MM.1S (cell line): ENCODE measurements around the gene PDE11A.
A peak's percentile ranks its signal among the peaks of the same experiment; 100 is the strongest.

Experiments
- DNase-seq: peaks from one replicate; pipeline ENCODE4 v3.0.0-alpha.2; 2015
- H2AFZ ChIP-seq: fragments of 300-600 bp; sonication (generic); 2 replicates; pipeline ENCODE4 v1.6.0; 2016; ENCODE audit warnings: antibody characterized with exemption, low read length
- H3F3A ChIP-seq: fragments of 300-600 bp; sonication (generic); 2 replicates; pipeline ENCODE4 v1.6.1; 2016; ENCODE audit warnings: mild to moderate bottlenecking, antibody characterized with exemption, low read length, moderate library complexity, mixed read lengths; ENCODE audit not compliant: insufficient read depth
- H3K27ac ChIP-seq: fragments of 300-600 bp; sonication (generic); 2 replicates; pipeline ENCODE4 v1.5.1; 2016; ENCODE audit warnings: mild to moderate bottlenecking, low read length
- H3K27me3 ChIP-seq: fragments of 300-600 bp; sonication (generic); replicated peaks from 2 replicates; pipeline ENCODE4 v1.6.0; 2016; ENCODE audit warnings: low read length; ENCODE audit not compliant: insufficient read depth
- H3K36me3 ChIP-seq: fragments of 300-600 bp; sonication (generic); replicated peaks from 2 replicates; pipeline ENCODE4 v1.6.1; 2016; ENCODE audit warnings: mild to moderate bottlenecking, low read length, mixed read lengths; ENCODE audit not compliant: insufficient read depth
- H3K4me1 ChIP-seq: fragments of 300-600 bp; sonication (generic); 2 replicates; pipeline ENCODE4 v1.6.1; 2016; ENCODE audit warnings: low read length, mixed read lengths
- H3K4me2 ChIP-seq: fragments of 300-600 bp; sonication (generic); 2 replicates; pipeline ENCODE4 v1.6.0; 2016; ENCODE audit warnings: low read depth, low read length
- H3K4me3 ChIP-seq: fragments of 300-600 bp; sonication (generic); 2 replicates; pipeline ENCODE4 v1.5.1; 2016; ENCODE audit warnings: low read length, mixed read lengths
- H3K79me2 ChIP-seq: fragments of 300-600 bp; sonication (generic); 2 replicates; pipeline ENCODE4 v1.6.1; 2016; ENCODE audit warnings: mixed run types, low read length, mixed read lengths
- H3K9ac ChIP-seq: fragments of 300-600 bp; sonication (generic); 2 replicates; pipeline ENCODE4 v1.6.1; 2016; ENCODE audit warnings: low read length, mixed read lengths
- H3K9me2 ChIP-seq: fragments of 300-600 bp; sonication (generic); replicated peaks from 2 replicates; pipeline ENCODE4 v1.6.1; 2016; ENCODE audit warnings: mild to moderate bottlenecking, low read length, mixed read lengths; ENCODE audit not compliant: insufficient read depth
- H3K9me3 ChIP-seq: fragments of 300-600 bp; sonication (generic); replicated peaks from 2 replicates; pipeline ENCODE4 v1.6.1; 2016; ENCODE audit warnings: mild to moderate bottlenecking, low read length, mixed read lengths; ENCODE audit not compliant: insufficient read depth
- H4K20me1 ChIP-seq: fragments of 300-600 bp; sonication (generic); 2 replicates; pipeline ENCODE4 v1.6.1; 2016; ENCODE audit warnings: mild to moderate bottlenecking, low read length, moderate library complexity, mixed read lengths; ENCODE audit not compliant: insufficient read depth
- EZH2 ChIP-seq: fragments of 300-600 bp; sonication (generic); optimal IDR thresholded peaks from 2 replicates; pipeline ENCODE3; 2017; ENCODE audit warnings: low read depth, mild to moderate bottlenecking, antibody characterized with exemption, low read length, mixed read lengths
- EZH2phosphoT487 ChIP-seq: fragments of 300-600 bp; sonication (generic); IDR thresholded peaks from 2 replicates; pipeline ENCODE4 v1.6.1; 2018; ENCODE audit warnings: antibody characterized with exemption, low read length
- TF ChIP-seq, protein P1 (sequence below): fragments of 300-600 bp; sonication (generic); IDR thresholded peaks from 2 replicates; pipeline ENCODE4 v1.5.1; 2016; ENCODE audit warnings: antibody characterized with exemption, low read length, mixed read lengths

Gene PDE11A

DNA sequence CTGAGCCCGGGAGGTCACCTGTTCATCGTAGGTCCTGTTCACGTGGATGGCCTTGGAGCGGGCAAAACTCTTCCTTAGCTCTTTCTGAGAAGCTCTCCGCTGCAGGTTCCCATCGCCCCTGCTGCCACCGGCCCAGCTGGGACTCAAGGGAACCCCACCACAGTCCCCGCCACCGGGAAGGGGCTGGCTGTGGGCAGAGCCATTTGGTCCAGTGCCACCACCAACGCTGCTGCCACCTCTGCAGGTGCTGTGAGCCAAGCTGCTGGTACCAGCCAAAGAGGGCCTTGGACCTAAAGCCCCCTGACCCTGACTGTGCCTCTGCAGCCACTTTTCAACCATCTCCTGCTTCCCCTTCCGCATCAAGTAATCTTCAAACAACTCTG, 586 bp downstream of the PDE11A start:
- Histone ChIP-seq H2AFZ (0 out of 2 replicates have a peak overlapping the region, but pooled peaks have one; percentile 52), H3F3A (no peaks in the 10 kb centered on the region), H3K9me2 (no peaks in the 10 kb centered on the region), H3K9ac (no peak overlapping the region), H4K20me1 (no peaks in the 10 kb centered on the region), H3K9me3 (no peaks in the 10 kb centered on the region), H3K4me2 (no peak overlapping the region), H3K4me1 (no peaks in the 10 kb centered on the region), H3K27me3 (no peaks in the 10 kb centered on the region), H3K4me3 (no peak overlapping the region), H3K36me3 (no peaks in the 10 kb centered on the region), H3K79me2 (no peaks in the 10 kb centered on the region), H3K27ac (no peak overlapping the region)
- TF ChIP-seq, protein P1, sequence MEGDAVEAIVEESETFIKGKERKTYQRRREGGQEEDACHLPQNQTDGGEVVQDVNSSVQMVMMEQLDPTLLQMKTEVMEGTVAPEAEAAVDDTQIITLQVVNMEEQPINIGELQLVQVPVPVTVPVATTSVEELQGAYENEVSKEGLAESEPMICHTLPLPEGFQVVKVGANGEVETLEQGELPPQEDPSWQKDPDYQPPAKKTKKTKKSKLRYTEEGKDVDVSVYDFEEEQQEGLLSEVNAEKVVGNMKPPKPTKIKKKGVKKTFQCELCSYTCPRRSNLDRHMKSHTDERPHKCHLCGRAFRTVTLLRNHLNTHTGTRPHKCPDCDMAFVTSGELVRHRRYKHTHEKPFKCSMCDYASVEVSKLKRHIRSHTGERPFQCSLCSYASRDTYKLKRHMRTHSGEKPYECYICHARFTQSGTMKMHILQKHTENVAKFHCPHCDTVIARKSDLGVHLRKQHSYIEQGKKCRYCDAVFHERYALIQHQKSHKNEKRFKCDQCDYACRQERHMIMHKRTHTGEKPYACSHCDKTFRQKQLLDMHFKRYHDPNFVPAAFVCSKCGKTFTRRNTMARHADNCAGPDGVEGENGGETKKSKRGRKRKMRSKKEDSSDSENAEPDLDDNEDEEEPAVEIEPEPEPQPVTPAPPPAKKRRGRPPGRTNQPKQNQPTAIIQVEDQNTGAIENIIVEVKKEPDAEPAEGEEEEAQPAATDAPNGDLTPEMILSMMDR: no peak
- TF ChIP-seq EZH2 (no peak), EZH2phosphoT487 (no peak)
- DNase-seq: no peak

DNA sequence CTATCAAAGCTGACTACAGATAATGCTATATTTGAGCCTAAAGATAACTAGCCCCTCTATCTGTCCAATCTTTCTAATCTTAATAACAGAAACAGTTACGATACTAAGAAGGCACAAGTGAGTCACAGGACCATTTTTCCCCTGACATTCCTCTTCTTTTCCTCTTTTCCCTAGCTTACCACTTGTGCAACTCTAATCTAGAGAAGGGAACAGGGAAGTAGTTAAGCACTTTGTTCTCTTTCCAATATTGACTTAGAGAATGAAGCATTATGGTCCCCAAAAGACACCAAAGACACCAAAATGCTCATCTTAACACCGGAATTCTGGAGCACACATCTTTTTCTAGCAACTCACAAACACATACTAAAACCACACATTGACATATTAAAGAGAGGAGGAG, 1.8 kb downstream of the PDE11A start:
- no peaks in the 10 kb centered on the region for H4K20me1 ChIP-seq
- no peaks in the 10 kb centered on the region for H3K79me2 ChIP-seq
- H3K4me3 ChIP-seq: no peak overlapping the region
- TF ChIP-seq EZH2phosphoT487 (no peak), EZH2 (no peak)
- TF ChIP-seq, protein P1: no peak
- DNase-seq: no peak
- H3K9me2 ChIP-seq: no peaks in the 10 kb centered on the region
- H3K27me3 ChIP-seq: no peaks in the 10 kb centered on the region
- H3K4me1 ChIP-seq: no peaks in the 10 kb centered on the region
- H3K4me2 ChIP-seq: no peak overlapping the region
- H3K9ac ChIP-seq: no peak overlapping the region
- no peaks in the 10 kb centered on the region for H3K9me3 ChIP-seq
- H3K27ac ChIP-seq: no peak overlapping the region
- no peak overlapping the region for H2AFZ ChIP-seq
- no peaks in the 10 kb centered on the region for H3F3A ChIP-seq
- H3K36me3 ChIP-seq: no peaks in the 10 kb centered on the region

DNA sequence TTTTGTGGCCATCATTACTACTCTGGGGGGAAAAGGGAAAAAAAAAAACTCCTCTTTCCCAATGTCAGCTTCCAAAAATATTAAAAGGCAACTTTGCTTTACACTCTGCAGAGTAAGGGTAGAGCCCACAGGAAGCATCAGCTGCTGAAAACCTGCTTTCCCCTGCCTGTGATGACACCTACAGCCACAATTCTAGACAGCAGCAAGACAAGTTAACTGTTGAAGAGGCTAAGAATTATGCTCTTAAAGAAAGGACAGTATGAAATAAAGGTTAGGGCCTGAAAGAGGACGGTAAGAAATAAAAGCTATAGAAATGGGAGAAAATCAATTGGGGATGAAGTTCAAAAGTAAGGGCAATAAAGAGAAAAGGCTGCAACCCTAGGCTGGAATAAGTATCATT, 3.0 kb downstream of the PDE11A start:
- no peak for DNase-seq
- TF ChIP-seq, protein P1: no peak
- TF ChIP-seq EZH2 (no peak), EZH2phosphoT487 (no peak)
- H3K36me3 ChIP-seq: no peaks in the 10 kb centered on the region
- no peaks in the 10 kb centered on the region for H3K27me3 ChIP-seq
- H3K9ac ChIP-seq: no peak overlapping the region
- no peaks in the 10 kb centered on the region for H3K9me2 ChIP-seq
- no peaks in the 10 kb centered on the region for H3K9me3 ChIP-seq
- H3K4me1 ChIP-seq: no peaks in the 10 kb centered on the region
- no peaks in the 10 kb centered on the region for H4K20me1 ChIP-seq
- H3K27ac ChIP-seq: no peak overlapping the region
- H3K79me2 ChIP-seq: no peaks in the 10 kb centered on the region
- no peaks in the 10 kb centered on the region for H3F3A ChIP-seq
- no peak overlapping the region for H3K4me3 ChIP-seq
- H2AFZ ChIP-seq: no peak overlapping the region
- no peak overlapping the region for H3K4me2 ChIP-seq
